ENCODE results near the gene NSUN7.

Gene NSUN7

DNA sequence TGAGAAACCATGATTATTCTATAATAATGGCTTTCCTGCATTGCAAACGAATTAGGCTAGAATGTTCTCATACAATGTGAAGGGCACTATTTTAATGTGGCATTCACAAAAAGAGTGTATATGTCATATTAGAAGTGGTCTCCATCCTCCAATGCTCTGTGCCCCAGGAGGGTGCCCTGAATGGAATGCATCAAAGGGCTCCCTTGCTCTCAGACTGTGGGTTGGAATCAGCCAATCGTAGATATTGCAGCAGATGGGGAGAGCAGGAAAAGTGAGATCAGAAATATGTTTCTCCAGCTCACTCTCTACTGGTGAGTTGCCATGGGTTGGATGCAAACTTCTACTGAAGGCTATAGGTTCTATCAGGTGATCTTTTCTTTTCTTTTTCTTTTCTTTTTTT is 11.9 kb upstream of the NSUN7 start:
- no peak for TF ChIP-seq TAF1 (IDR thresholded peaks at IDR 0.05; ENCODE audit: borderline replicate concordance, insufficient read depth, low read length)
- TF ChIP-seq SIN3A (IDR thresholded peaks at IDR 0.05; ENCODE audit: borderline replicate concordance, insufficient read depth, low read length), result no peak
- no peak for TF ChIP-seq POLR2AphosphoS5 (IDR thresholded peaks at IDR 0.05; ENCODE audit: low read depth, low read length)
- TF ChIP-seq FOXP2 (optimal IDR thresholded peaks at IDR 0.05; ENCODE audit: borderline replicate concordance, extremely low read depth, extremely low read length, insufficient read depth), result no peak
- no peak for TF ChIP-seq REST (IDR thresholded peaks at IDR 0.05; ENCODE audit: insufficient read depth in 1 of 2, low read depth in 2 of 2, low read length in 2 of 2)

- no peak for TF ChIP-seq POLR2AphosphoS5 (IDR thresholded peaks at IDR 0.05; ENCODE audit: low read depth, low read length)
- TF ChIP-seq SIN3A (IDR thresholded peaks at IDR 0.05; ENCODE audit: borderline replicate concordance, insufficient read depth, low read length), result no peak
- TF ChIP-seq REST (IDR thresholded peaks at IDR 0.05; ENCODE audit: insufficient read depth in 1 of 2, low read depth in 2 of 2, low read length in 2 of 2), result no peak
- no peak for TF ChIP-seq FOXP2 (optimal IDR thresholded peaks at IDR 0.05; ENCODE audit: borderline replicate concordance, extremely low read depth, extremely low read length, insufficient read depth)
- TF ChIP-seq TAF1 (IDR thresholded peaks at IDR 0.05; ENCODE audit: borderline replicate concordance, insufficient read depth, low read length), result no peak
Measured at GRCh38 chr4:40739347-40739746, 10.4 kb upstream of the NSUN7 start.

DNA sequence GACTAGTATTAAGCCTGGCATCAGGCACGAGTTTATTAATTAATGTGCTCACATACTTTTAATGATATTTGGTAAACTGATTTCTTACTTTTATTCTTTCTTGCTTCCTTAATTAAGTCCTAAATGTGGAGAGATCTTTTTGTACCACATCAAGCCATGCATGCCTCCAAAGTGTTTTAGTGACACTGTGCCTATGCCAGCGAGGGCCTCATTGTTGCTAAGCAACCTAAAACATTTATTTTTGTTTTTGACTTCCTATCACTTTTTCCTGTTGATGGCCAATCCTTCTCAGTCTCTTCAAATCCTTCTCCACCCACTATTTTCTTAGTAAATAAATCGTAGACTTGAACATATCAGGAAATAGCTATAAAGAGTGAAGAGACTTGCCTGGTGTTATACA is 5.5 kb upstream of the NSUN7 start:
- TF ChIP-seq TAF1 (IDR thresholded peaks at IDR 0.05; ENCODE audit: borderline replicate concordance, insufficient read depth, low read length), result no peak
- TF ChIP-seq REST (IDR thresholded peaks at IDR 0.05; ENCODE audit: insufficient read depth in 1 of 2, low read depth in 2 of 2, low read length in 2 of 2), result no peak
- no peak for TF ChIP-seq FOXP2 (optimal IDR thresholded peaks at IDR 0.05; ENCODE audit: borderline replicate concordance, extremely low read depth, extremely low read length, insufficient read depth)
- no peak for TF ChIP-seq POLR2AphosphoS5 (IDR thresholded peaks at IDR 0.05; ENCODE audit: low read depth, low read length)
- no peak for TF ChIP-seq SIN3A (IDR thresholded peaks at IDR 0.05; ENCODE audit: borderline replicate concordance, insufficient read depth, low read length)

DNA sequence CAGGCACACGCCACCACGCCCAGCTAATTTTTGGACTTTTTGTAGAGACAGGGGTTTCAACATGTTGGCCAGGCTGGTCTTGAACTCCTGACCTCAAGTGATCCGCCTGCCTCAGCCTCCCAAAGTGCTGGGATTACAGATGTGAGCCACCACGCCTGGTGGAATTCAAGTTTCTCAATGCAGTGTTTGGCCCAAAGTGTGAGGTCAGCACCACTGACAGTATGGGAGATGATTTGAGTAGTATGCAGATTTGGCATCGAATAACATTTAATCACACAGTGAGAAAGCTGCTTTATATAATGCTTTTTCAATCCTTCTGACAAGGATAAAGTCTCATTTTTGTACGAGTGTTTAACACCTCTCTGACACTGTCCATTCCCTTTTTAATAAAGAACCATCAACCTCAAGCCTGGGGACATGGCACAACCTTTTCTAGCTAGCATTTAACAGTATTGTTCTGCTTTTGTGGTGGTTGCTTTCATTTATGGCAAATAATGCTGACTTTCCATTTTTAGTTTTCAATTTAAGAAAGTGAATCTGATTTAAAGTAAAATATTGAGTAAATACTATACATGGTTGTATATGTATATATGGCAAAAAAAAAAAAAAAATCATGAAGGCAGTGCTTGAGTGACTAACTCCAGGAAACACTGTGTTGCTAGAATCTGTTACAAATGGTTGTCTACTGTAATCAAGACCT is 4.3 kb upstream of the NSUN7 start:
- TF ChIP-seq REST (IDR thresholded peaks at IDR 0.05; ENCODE audit: insufficient read depth in 1 of 2, low read depth in 2 of 2, low read length in 2 of 2), result no peak
- TF ChIP-seq FOXP2 (optimal IDR thresholded peaks at IDR 0.05; ENCODE audit: borderline replicate concordance, extremely low read depth, extremely low read length, insufficient read depth), result no peak

All from PFSK-1 (cell line).